RCC 7860 (cell line): ENCODE data around the gene RNF32.
"Not testable (repeated sequence)": the region's sequence is repeated elsewhere in the genome, so short reads cannot be mapped to it uniquely, and the experiment has no call there.

ENCODE experiments used
- DNase-seq: peaks from one replicate; pipeline ENCODE4 v3.0.0-alpha.2; 2015; ENCODE audit warnings: low spot score
- FAIRE-seq: peaks from 2 replicates; lab custom pipeline; 2012; peaks lifted over from hg19 to GRCh38; lab: Jason Lieb, UNC

RNF32 gene

DNA sequence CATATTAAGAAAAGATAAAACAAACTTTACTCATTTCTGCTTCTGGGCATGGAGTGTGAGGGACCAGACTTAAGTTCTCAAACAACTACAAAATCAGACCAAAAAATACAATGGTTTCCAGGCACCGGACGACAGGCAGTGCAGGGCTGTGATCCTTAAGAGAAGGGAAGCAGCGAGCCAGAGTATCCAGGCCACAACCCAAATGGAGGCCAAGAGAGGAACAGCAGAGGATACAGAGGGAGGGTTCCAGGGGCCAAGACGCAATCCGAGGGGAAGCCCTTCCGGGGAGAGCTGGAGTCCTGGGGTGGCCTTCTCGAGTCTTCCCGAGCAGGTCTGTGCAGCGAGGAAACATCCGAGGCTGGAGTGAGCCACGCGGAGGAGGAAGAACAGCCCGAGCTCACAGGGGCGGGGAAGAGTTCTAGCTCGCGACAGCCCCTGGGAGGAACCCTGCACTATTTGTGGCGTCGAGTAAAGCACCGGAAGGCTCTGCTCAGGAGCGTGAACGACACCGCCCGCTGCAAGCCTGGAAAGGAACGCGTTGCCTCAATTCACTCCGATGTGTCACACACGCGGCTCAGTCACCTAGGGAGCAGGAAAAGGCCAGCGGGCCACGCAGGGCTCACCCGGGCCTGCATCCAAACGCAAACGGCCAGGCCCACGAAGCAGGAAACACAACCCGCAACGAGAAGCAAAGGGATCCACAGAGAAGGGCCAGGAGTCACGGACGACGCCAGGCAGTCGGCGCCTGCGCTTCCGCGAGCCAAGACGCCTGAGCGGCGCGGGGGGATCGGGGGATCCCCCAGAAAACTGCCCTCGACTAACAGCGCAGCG lies 933 bp upstream of the RNF32 start:
- DNase-seq = no peak
- no peak for FAIRE-seq

GRCh38 chr7:156640949-156641485 lies 443 bp downstream of the RNF32 start:
- FAIRE-seq (no peak), DNase-seq (peak; percentile 34)

GRCh38 chr7:156642306-156643045 lies 1.9 kb downstream of the RNF32 start:
- no peak for DNase-seq
- no peak for FAIRE-seq

GRCh38 chr7:156647330-156647729 lies 6.8 kb downstream of the RNF32 start:
- DNase-seq, FAIRE-seq: not testable (repeated sequence)

DNA sequence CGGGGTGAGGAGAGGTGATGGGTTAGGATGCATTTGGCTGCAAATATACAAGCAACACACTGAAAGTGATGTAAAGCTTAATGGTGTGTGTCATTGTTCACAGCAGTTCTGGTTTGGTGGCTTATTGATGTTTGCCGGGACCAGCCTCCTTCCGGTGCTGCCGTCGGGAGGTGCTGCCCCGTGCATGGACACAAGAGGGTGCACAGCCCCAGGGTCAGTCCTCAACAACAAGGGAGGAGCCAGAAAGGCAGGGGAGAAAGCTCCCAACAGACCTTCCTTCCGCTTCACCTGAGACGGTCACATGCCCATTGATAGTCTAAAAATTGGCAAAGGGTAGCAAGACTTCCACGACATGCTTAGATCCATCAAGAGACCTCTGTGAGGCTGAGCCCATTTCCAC lies 9.5 kb downstream of the RNF32 start:
- no peak for DNase-seq
- no peak for FAIRE-seq

DNA sequence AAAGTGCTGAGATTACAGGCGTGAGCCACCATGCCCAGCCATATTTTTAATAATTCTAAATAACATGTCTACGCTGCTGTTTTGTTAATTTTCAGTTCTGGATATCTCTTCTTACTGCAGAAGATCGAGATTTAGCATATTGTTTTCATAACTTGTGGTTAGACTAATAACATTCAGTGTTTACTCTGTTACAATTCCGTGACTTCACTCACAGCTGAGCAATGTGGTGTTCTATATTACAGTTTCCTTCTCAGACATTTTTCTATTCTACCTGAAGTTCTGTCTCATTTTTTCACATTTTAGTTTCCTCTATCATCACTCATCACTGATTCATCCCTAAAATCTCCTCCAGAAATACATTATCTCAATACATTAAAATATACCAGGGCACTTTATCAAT lies 10.9 kb downstream of the RNF32 start:
- no peak for FAIRE-seq
- no peak for DNase-seq

GRCh38 chr7:156652886-156653568 lies 12.5 kb downstream of the RNF32 start:
- DNase-seq (no peak), FAIRE-seq (no peak)

DNA sequence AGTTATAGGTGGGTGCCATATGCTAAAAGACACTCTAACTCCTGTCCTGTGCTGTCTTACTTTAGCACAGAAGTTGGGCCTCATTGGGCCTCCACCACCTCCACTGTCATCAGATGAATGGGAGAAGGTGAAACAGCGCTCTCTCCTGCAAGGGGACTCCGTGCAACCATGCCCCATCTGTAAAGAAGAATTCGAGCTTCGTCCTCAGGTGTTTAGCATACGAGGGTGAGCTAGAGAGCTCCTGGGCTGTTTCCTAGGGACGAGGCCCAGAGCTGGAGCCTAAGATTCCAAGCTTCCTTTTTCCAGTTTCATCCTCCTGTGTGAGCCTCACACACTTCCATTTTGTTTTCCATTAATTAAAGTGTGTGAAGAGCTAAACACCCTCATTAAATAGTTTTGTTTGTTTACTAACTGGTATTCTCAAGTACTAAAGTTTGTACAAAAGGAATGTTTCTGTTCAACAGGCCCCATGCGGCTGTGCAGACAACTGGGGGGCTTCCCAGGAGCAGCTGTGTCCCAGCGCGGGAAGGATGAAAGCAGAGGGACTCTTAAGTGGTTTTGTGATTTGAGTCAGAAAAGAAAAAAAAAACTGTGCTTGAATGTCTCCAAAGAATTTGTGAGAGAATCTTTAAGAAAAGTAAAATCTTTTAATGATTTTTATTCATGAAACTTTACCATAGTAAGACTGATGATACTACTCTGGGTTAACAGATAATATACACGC lies 14.1 kb downstream of the RNF32 start:
- FAIRE-seq (no peak), DNase-seq (no peak)

DNA sequence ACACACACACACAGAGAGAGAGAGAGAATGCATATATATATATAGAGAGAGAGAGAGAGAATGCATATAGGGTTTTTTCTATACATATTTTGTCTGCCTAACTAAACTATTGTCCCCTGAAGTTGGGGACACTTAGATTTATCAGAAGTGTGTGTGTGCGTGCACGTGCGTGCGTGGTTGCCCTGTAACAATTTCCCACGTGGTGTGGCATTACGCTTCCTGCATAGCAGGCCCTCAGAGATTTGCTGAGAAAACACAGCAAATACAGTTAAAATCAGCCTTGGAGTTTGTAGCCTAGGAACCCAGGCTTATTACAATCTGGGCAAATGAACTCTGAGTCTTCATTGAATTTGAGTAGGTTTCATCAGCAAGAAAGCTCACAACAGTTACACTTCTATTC lies 14.7 kb downstream of the RNF32 start:
- FAIRE-seq = no peak

DNA sequence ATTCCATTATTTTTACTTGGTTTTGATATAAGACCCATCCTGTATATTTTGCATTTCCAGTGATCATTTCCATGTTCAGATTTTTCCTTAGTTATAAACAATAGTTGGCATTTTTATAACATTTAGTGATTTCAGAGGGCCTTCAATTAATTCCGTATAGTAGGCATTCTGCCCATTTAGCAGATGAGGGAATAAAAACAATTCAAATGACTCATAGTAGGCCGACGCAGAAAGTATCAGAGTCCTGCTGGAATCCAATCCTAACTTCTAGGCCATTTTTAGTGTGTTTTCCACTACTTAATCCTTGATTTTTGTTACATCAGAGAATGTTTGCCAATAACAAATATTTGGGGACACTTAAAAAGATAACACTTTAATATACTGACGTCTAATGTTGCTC lies 15.4 kb downstream of the RNF32 start:
- no peak for FAIRE-seq
- DNase-seq = no peak

More for the DNA sequence above, 14.7 kb downstream of the RNF32 start:
- DNase-seq = no peak

GRCh38 chr7:156656598-156656997 lies 16.0 kb downstream of the RNF32 start:
- FAIRE-seq (no peak), DNase-seq (no peak)

DNA sequence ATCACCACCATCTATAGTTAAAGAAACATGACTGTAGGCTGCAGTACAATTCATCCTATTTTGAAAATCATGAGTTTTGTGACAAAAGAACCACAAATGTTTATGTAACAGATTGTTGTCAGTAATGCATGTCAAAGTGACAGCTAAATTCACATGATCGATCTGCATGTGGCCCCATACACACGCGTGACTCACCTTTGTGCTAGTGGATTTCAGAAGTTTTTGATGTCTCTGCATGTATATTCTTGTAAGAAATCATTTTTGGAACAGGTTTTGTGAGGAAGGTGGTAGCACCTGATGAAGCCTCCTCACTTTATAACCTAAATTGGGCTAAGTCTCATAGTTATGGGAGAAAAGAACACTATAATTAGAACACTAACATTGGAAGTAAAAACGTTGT lies 17.1 kb downstream of the RNF32 start:
- no peak for FAIRE-seq
- no peak for DNase-seq

GRCh38 chr7:156659203-156659602 lies 18.6 kb downstream of the RNF32 start:
- DNase-seq (no peak), FAIRE-seq (no peak)

DNA sequence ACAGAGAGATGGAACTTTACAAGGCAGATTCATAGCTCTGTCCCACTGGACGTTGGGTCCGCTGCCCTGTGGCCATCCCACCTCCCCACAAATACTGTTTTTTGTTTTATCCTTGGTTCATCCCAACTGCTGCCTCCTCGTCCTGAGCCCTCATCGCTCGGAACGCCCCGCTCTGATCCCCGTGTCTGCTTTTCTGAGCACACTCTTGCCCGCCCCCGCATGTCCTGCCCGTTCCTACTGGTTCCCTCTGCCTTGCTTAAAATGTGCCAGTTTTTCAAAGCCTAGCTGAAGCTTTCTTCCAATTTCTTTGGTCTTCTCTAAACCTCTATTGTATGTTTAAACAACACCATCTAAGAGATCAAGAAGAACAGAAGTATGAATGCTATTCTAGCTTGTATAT lies 19.4 kb downstream of the RNF32 start:
- no peak for FAIRE-seq

DNA sequence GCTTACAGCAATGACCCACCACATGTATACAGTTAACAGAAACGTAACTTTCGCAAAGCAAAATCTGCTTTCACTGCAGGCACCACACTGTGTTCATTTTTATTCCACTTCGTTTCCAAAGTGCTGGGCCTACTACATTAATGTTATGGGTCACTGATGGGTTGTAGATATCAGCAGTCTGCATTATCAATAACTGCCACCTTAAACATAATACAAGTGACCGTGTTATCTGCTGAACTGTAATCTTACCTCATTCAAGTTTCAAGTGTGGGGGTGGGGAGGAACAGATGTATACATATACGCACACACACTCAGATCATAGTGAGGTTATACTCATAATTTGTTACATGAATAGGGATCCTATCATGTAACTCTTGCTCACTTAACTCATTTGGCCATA lies 21.1 kb downstream of the RNF32 start:
- DNase-seq (no peak), FAIRE-seq (no peak)

More for the DNA sequence above, 19.4 kb downstream of the RNF32 start:
- DNase-seq = no peak

DNA sequence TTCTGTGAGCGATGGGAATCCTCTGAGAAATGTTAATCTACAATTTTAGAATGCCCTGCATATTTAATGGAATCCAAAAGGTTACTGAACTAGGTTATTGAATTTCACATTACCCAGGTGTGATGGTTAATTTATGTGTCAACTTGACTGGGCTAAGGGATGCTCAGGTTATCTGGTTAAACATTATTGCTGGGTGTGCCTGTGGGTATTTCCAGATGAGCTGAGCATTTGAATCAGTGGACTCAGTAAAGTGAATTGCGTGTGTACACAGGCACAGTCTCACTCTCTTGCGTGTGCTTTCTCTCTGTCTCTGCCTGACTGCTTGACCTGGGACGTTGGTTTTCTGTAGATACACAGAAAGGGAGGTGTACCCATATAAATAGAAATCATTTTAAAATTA lies 21.7 kb downstream of the RNF32 start:
- FAIRE-seq (no peak), DNase-seq (no peak)

- DNase-seq (no peak), FAIRE-seq (no peak)
Observed at GRCh38 chr7:156665101-156665500, 24.5 kb downstream of the RNF32 start.

DNA sequence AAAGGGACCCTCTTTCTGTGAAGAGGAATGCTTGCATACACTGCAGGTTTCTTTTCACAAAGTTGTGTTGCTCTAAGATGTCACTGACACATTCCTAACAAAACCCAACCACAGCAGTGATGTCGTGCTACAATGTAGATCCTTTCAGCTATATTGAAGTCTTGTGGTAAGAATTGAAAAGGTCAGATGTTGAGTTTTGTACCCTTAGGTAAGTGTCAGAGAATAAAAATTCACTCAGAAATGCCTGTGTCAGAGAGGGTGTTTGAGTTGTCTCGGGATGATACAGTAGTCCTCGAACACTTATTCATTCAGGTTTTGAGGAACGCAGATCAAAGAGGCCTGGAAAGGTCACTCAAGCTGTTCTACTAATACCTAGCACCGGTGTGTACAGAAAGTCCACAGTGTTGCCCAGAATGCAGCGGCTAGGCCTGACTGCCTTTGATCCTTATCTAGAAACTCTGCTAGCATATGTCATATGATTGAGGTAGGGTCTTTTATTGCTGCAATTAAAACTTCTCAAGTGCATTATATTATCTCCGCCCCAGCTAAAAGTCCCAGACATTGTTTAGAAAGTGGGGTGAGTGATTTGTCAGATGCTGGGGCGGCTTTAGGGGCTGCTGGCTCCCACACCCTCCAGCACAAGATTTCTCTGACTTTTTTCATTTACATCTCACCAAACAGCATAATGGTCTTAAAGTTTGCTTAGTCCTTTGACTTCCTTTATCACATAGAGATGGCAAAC lies 26.0 kb downstream of the RNF32 start:
- FAIRE-seq (no peak), DNase-seq (no peak)

GRCh38 chr7:156667110-156667426 lies 26.5 kb downstream of the RNF32 start:
- no peak for DNase-seq
- no peak for FAIRE-seq

DNA sequence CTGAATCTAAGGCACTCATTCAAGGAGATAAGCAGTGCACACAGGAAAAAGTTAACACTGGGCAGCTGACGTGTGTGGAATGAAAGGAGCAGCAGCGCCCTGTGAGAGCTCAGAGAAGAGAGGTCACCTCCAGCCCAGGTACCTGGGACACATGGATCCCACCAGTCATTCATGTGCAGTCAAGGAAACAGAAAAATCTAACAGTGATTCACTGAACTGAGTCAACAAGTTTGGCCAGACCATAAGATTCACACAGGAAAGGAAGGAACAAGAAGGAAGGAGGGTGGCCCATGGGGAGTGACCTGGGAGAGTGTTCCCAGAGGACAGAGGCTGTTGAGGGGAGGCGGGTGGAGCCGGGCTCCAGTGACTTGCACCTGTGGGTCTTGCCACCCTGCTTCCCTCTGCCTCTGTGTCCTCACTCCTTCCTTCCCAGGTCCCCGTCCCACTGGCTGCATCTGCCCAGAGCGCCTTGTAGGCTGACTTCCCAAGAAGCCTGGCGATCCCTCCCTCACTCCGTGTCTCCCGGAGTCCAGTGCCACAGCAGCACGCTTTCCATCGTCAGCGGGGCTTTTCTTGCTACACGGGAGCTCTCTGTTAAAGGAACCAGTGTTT lies 27.7 kb downstream of the RNF32 start:
- FAIRE-seq (no peak), DNase-seq (peak; percentile 37)
